Stimulated activated CD8-positive, alpha-beta memory T cell treated with anti-CD3 and anti-CD28 coated beads, Interleukin-4, amount 100 ng/mL, for 24 hours (primary cell): ENCODE measurements around the gene EXD3.
"Not testable (repeated sequence)": the region's sequence is repeated elsewhere in the genome, so short reads cannot be mapped to it uniquely, and the experiment has no call there.

Experiments
- DNase-seq: peaks from one replicate; pipeline ENCODE4 v3.0.0-alpha.2; 2020; ENCODE audit warnings: low read depth

EXD3 gene

DNA sequence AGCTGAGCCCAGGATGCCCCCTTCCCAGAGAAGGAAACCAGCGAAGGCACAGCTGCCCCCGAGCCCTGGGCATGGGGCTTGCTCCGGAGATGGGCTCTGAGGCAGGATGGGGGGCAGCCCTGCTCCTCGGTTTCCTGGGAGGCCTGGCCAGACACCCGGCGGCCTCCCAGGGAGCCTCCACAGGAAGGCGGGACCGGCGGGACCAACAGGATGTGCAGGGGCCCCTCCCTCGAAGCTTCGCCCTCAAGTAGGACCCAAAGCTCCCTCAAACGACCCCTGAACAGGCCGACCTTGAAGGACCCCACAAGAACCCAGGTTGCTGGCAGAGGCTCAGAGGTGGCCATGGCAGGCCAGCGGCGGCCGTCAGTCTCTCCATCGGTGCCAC, 11.7 kb downstream of the EXD3 start:
- DNase-seq: no peak

DNA sequence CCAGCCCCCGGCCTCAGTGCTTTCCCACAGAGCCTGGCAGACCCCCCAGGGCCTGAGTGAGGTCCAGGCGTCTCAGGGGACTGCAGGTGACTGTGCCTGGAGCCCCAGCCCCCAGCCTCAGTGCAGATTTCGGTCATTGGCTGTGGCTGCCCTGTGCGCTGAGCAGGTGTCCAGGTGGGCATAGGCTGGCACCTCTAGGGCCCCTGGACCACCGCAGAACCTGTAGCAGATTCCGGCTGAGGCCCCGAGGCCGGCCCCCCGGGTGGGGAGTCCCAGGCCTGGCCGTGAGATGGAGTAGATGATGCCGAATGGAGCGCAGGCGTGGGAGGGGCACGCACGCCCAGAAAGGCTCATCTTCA, 12.1 kb downstream of the EXD3 start:
- no peak for DNase-seq

DNA sequence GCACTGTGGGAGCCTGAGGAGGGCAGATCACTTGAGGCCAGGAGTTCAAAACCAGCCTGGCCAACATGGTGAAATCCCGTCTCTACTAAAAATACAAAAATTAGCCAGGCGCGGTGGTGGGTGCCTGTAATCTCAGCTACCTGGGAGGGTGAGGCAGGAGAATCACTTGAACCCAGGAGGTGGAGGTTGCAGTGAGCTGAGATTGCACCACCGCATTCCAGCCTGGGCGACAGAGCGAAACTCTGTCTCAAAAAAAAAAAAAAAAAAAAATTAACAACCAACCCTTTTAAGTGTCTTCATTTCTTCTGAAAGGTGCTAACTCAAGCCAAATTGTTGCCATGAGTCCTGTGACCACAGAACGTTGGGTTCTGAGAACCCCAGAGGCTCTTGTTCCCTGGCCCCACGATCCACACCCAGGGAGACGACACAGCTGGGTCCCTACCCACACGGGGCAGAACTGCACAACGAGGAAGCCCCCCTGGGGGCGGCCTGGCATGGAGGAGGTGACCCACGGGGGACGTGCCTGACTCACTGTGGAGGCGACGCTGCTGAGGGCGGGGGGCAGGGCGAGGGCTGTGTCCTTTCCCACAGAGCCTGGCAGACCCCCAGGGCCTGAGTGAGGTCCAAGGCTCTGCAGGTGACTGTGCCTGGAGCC, 12.6 kb downstream of the EXD3 start:
- DNase-seq: not testable (repeated sequence)

DNA sequence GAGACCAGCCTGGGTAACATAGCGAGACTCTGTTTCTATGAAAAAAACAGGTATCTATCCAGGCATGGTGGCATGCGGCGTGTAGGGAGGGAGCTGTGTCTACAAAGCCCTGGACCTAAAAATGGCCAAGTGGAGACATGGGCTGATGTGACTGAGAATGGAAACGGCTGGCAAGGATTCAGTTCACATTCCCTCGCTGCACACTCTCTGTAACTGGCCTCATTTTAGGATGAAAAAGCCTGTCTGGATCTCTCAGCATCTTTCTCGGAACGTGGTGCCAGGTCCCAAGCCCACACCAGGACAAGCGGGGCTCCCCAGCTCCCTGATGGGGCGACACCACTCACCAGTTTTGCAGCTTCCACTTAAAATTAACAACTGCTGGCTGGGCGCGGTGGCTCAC, 13.4 kb downstream of the EXD3 start:
- no peak for DNase-seq

DNA sequence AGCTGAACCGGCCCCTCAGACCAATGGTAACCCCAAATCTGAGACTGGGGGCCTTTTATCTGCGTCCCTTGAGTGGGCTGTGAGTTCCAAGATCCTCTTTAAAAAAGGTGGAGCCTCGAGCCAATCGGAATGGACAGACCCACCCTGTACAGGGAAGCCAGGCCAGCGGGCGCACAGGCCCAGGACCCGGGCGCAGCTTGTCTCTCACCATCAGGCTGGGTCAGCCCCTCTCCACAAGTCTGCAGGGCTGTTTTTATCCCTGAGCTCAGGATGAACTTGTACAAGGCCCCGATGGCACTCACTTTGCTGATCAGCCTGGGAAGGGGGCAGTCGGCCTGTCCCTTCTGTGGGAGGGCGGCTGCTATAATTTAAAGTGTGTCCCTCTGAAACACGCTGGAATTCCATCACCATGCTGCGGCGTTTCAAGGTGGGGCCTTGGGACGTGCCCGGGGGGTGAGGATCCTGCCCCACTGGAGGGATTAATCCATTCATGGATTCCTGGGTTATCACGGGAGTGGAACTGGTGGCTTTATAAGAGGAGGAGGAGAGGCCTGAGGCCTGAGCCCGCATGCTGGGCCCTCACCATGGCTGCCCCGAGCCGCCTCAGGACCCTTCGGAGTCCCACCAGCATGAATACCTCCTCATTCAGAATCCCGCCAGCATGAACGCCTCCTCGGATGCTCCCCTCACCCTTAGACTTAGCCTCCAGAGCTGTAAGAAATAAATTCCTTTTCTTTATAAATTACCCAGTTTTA, 14.1 kb downstream of the EXD3 start:
- DNase-seq: no peak

DNA sequence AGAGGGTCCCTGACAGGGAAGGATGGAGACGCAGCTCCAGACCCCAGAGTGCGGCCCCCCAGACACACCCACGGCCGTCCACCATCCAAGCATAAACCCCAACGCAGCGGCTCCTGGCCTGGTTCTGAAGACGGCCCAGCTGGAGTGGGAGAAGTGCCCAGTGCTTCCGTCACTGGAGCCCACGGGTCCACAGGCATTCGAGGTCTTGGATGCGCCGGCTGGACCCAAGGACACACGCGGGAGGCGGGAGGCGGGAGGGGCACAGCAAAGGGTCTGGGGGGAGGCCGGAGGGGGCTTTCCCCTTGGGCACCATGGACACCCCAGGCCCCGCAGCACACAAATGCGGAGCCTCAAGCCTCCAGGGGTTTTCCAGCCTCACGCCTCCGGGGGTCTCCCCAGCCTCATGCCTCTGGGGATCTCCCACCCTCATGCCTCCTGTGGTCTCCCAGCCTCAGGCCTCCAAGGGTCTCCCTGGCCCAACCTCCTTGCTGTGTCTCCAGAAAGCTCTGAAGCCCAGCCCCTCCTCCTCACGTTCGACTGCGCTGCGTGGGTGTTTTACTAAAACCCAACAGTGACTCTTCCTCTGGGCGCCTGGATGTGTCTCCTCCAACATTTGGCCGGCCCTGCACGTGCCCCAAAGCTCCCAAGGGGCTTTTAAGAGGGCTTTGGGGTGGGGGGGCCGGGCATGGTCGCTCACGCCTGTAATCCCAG, 15.2 kb downstream of the EXD3 start:
- DNase-seq: no peak

DNA sequence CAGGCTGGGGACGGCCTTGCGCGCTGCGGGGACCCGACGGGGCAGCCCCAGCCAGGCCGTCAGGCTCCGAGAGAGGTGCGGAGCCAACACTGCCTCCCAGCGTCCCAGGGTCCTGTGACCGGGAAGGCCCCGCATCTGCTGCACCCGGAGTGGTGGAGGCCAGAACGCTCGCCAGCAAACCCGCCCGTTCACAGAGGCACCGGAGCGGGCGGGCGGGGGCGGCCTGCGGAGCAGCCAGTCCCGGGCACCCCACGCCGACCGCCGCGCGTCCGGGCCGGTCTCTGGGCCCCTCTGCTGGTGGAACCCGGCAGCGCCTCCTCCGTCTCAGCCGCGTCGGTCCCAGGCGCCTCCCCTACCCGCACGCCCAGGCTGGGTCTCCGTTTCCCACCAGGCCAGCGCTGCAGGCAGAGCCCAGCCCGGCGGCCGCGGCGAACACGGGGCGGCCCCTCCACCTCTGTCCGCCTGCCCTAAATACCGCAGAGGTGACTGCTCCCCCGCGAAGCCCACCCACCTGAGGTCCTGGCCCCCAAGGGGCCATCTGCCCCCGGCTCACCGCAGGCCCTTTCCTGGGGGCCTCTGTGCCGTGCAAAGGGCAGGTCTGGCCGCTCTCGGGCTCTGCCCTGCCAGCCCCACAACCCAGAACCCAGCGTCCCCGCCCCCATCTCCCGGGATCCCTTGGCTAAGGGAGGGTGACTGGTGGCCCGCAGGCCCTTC, 15.9 kb downstream of the EXD3 start:
- DNase-seq: peak; percentile 52

DNA sequence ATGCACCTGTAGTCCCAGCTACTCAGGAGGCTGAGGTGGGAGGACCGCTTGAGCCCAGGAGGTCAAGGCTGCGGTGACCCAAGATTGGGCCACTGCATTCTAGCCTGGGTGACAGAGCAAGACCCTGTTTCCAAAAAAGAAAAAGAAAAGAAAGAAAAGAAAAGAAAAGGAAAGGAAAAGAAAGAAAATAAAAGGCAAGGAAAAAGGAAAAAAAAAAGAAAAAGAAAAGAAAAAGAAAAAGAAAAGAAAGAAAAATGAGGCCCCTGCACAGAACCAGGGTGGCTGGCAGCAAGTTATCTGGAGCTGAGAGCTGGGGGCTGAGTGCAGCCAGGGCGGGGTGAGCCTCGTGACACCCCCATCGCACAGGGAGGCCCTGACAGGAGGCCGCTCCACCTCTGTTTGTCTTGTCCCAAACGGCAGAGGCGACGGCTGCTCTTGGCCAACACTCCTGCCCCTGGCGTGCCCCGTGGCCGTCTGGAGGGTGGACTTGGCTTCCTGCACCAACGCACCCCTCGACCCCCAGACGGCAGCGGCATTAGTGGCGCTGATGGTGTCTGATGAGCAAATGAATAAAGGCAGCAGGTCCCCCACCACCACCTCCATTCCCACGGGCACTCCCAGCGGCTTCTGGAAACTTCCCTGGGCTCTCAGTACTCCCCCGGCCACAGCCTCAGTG, 16.7 kb downstream of the EXD3 start:
- DNase-seq: no peak

DNA sequence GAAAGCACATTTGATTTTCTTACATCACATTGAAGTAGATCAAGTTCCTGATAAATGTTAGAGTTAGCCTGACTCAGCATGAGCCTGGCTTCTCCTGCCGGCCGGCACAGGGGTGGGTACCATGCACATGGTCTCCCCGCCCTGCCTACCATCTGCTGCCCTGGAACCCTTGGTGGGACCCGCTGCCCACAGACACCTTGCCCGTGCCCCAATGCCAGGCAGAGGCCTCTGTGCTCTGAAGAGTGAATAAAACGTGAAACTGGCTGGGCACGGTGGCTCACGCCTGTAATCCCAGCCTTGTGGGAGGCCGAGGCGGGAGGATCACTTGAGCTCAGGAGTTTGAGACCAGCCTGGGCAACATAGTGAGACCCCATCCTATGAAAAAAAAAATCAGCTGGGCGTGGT, 17.3 kb downstream of the EXD3 start:
- no peak for DNase-seq

DNA sequence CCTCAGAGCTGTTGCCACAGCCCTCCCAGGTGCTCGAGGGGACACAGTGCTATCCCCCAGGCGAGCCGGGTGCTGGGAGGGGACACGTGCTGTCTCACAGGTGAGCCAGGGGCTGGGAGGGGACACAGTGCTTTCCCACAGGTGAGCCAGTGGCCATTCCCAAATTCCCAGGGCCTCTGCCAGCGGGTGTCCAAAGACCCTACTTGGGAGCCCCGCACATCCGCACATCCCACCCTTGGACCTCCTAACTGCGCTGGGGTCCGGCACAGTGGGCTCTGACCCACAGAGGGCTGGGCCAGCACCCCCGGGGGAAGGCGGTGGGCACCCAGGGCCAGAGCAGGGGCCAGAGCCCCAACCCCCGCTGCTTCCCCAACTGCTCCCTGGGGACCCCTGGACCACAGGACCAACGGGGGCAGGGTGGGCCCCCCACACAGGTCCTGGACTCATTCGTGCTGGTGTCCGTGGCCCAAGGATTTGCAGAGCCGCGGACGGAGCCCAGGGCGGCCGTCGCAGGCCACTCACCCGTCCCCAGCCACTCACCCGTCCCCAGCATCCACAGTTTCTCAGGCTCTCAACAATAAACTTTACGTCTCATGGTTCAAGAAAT, 17.9 kb downstream of the EXD3 start:
- no peak for DNase-seq

DNA sequence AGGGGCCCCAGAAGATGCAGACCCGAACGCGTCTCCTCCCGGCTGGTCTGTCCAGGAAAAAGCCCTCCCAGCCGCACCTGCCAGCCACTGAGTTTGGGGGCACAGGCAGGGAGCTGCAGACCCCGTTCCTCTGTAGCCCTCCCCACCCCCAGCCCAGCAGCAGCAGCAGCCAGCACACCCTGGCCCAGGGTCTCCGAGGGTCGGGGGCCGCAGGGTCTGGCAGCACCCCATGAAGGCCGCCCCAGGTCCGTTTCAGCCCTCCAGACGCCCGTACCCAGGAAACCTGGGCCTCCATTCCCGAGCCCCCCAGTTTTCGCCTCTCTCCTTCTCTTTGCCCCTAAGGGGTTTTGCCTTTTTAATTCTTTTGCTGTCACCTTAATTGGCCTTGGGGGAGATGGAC, 19.7 kb downstream of the EXD3 start:
- no peak for DNase-seq

DNA sequence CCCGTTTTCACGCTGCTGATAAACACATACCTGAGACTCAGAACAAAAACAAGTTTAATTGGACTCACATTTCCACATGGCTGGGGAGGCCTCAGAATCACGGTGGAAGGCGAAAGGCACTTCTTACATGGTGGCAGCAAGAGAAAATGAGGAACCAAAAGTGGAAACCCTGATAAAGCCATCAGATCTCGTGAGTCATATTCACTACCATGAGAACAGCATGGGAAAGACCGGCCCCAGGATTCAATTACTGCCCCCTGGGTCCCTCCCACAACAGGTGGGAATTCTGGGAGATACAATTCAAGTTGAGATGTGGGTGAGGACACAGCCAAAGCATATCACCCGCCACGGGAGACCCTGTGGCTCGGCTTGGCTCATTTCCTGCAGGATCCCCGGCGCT, 20.2 kb downstream of the EXD3 start:
- no peak for DNase-seq

DNA sequence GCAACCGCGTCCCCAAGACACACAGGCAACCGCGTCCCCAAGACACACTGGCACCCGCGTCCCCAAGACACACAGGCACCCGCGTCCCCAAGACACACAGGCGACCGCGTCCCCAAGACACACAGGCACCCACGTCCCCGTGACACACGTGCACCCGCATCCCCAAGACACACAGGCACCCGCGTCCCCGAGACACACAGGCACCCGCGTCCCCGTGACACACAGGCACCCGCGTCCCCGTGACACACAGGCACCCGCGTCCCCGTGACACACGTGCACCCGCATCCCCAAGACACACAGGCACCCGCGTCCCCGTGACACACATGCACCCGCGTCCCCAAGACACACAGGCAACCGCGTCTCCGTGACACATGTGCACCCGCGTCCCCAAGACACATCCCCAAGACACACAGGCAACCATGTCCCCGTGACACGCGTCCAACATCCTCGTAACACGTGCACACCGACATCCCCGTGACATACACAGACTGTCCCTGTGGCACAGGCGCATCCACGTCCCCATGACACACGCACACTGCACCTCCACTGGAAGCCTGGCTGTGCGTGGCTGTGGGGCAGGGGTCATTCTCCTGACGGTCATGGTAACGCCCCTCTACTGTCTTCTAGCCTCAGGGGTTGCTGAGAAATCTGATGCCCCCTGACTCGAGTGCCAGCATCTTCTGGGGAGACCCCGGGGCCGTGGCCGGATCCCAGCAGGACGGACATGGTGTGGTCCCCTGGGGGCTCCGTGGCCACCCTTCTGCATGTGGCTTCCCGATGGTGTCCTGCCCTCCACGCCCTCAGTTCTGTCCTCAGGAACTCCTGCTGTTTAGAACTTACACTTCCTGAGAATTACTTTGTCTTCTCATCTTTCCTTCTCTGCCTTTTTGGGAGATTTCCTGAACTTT, 24.1 kb downstream of the EXD3 start:
- no peak for DNase-seq

DNA sequence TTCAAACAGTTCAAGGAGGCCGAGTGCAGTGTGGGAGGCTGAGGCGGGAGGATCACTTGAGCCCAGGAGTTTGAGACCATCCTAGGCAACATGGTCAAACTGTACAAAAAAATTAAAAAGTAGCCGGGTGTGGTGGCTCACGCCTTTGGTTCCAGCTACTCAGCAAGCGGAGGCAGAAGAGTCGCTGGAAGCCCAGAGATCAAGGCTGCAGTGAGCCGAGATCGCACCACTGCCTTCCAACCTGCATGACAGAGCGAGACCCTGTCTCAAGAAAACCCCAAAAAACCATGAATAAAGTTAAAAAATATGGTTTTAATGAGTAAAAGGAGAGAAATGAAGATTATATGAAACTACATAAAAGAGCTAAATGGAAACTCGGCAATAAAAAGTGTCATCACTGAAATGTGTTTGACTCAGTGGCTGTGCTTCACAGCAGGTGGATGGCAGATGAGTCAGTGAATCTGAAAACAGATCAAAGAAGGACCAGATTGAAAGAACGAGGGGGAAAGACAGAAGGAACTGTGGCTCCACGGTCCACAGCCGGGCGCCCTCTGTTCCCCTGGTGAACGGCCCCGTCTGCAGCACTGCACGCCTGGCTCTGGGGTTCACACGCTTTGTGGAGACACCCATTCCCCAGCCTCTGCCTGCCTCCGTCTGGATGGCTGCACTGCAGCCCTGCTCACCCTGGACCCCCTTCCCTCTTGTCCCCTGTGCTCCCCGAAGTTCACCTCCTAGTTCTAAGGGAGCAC, 25.1 kb downstream of the EXD3 start:
- DNase-seq: no peak

DNA sequence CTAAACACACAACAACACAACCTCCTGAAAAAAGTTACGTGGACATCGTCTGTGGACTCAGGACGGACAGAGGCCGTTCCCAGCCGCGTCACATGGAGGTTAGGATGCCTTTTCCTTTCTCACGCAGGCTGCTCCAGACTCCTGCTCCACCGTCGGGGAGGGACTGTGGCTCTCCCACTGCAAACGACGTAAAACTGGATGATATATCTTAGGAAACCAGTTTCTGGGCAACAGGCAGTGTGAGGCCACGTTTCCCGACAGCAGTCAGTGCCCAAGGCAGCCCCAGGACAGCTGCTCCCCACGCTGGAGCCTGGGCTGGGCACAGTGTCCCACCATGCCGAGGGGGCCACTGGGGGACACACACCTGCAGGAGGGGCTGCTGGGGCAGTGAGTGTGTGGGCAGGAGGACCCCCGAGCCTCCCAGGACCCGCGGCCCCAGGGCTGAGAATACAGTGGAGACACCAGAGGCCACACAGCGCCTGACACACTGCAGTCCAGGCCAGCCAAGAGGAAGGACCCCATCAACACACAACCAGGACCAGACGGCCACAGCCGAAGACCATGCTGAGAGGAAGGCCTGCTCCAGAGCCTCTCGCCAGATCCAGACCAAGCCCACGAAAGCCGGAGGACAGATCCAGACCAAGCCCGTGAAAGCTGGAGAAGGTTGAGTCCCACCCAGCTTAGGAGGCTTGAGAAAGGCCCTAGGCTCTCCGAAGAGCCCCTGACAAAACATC, 26.2 kb downstream of the EXD3 start:
- no peak for DNase-seq

DNA sequence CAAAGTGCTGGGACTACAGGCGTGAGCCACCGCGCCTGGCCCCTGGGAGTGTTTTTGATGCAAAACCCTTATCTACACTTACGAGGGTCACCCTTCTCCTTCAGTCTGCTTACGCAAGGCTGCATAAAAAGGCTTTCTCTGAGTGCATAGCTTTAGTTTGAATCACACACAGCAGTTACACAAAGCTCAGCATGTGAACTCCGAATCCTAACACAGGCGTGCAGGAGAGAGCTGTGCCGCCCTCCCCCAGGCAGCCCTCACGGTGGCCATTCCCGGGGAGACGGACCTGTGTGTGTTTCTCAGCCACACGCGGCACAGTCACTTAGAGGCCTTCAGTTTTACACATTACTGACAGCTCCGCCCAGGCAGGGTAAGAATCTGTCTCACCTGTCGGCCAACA, 26.7 kb downstream of the EXD3 start:
- DNase-seq: no peak

DNA sequence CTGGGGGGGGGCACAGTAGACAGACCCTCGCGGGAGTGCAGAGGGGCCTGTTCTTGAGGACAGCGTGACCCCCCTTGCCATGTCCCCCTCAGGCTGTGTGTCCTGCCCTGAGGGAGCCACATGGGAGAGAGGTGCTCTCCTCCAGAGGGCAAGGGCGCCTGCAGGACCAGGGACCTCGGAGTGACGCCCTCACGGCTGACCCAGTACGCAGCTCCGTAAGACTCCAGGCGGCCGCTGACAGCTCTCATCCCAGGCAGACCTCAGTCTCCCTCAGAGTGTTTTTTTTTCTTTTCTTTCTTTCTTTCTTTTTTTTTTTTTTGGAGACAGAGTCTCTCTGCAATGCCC, 27.3 kb downstream of the EXD3 start:
- DNase-seq: no peak

DNA sequence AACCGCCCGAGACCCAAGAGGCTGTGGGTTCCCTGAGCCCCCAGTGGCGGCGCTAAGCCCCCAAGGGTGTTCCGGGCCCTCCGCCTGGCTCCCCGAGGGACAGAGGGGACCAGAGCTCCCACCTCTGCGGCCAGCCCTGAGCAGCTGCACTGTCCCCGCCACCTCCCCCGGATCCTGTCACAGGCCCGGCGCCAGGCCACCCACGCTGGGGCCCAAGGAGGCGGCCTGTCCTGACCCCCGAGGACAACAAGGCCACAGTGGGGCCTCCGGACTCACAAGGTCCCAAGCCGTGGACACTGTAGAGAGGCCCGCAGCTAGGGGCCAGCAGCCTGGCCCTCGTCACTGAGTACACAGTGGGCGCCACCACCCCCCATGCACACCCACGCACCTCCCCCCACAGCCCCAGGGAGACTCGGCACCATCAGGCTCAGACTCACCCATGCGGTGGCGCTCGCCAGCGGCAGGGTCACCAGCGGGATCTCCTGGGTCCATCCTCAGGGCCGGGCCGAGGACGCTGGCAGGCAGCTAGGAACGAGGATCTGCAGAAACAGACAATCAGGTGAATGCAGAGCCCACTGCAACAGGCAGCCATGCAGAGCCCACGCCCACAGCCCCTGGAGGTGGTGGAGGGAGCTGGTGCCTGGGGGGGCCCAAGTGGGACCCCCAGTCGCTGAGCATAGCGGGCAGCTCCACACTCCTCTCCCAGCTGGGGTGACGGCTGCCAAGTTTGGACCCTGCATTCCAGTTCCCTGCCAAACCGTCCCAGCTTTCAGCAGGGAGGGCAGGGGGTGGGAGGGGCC, 27.9 kb downstream of the EXD3 start:
- DNase-seq: no peak
